Measurements from ENCODE around the gene TMEM9B. TPM values are rescaled to one million over a fixed set of nuclear protein-coding genes. Genes with fewer than 3 reads are reported as not detected.

The TMEM9B gene
- total and polyA plus RNA-seq, 9 of the 15 experiments (the other 6 are each of a cell fraction or from before 2014, with no cell fraction given), result 7.7 to 20.0 (median 14.0) TPM

DNA sequence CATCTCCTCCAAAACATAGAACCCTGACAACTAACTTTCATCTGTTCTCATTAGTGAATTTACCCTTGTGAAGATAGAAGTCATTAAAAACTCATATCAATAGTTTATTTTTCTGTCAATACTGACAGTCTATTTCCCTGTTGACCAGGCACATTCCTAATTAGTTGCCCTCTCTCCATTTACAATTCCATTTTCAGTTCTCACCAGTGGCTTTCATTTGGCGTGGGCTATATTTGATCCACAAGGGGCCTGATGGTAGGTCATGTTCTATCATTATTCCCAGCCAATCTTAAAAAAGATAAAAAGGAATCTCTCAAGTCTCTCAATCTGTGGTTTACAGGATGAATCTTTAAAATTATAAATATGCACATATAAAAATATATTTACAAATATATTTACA lies 57.1 kb downstream of the TMEM9B start:
- Histone ChIP-seq H2AFZ (ENCODE audit: low read depth, low read length) (no peak overlapping the region), H3K9ac (ENCODE audit: insufficient read depth in 1 of 2, low read depth in 2 of 2, low read length in 2 of 2) (no peak overlapping the region), H3K27me3 (ENCODE audit: control insufficient read depth in 2 of 2, insufficient read depth in 2 of 2, low read length in 2 of 2) (no peaks in the 10 kb centered on the region), H3K4me3 (no peak overlapping the region), H3K9me3 (replicated peaks; ENCODE audit: control insufficient read depth, insufficient read depth, low read depth, low read length) (no peaks in the 10 kb centered on the region), H3K9me1 (ENCODE audit: control insufficient read depth, insufficient read depth, low read length) (no peaks in the 10 kb centered on the region), H3K36me3 (ENCODE audit: control insufficient read depth, insufficient read depth, low read length) (0 out of 3 replicates have a peak, but pooled peaks cover under 1% of the 10 kb centered on the region), H3K79me2 (ENCODE audit: control insufficient read depth, insufficient read depth, low read length) (peaks cover 8% of the 10 kb centered on the region), H3K27ac (ENCODE audit: extremely low read depth, low read depth, low read length) (no peak overlapping the region), H3K4me2 (ENCODE audit: insufficient read depth, low read length) (no peak overlapping the region), H4K20me1 (replicated peaks; ENCODE audit: control insufficient read depth, insufficient read depth, low read length) (no peaks in the 10 kb centered on the region), H3K4me1 (replicated peaks in 1 of 2; ENCODE audit: control insufficient read depth in 2 of 2, insufficient read depth in 2 of 2, low read length in 2 of 2) (peaks cover 8 to 15% of the 10 kb centered on the region in 2 experiments; a peak in 3 of 5 replicates)
- TF ChIP-seq, protein P1, sequence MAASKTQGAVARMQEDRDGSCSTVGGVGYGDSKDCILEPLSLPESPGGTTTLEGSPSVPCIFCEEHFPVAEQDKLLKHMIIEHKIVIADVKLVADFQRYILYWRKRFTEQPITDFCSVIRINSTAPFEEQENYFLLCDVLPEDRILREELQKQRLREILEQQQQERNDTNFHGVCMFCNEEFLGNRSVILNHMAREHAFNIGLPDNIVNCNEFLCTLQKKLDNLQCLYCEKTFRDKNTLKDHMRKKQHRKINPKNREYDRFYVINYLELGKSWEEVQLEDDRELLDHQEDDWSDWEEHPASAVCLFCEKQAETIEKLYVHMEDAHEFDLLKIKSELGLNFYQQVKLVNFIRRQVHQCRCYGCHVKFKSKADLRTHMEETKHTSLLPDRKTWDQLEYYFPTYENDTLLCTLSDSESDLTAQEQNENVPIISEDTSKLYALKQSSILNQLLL (CRISPR knock-in tag; IDR thresholded peaks at IDR 0.05; ENCODE audit: borderline replicate concordance), result no peak
- TF ChIP-seq MCM2 (IDR thresholded peaks at IDR 0.05; ENCODE audit: low read depth) (no peak), ELF1 (tag; IDR thresholded peaks at IDR 0.05) (no peak), ZNF384 (IDR thresholded peaks at IDR 0.05; ENCODE audit: low read depth, low read length) (no peak)
- TF ChIP-seq, protein P2, sequence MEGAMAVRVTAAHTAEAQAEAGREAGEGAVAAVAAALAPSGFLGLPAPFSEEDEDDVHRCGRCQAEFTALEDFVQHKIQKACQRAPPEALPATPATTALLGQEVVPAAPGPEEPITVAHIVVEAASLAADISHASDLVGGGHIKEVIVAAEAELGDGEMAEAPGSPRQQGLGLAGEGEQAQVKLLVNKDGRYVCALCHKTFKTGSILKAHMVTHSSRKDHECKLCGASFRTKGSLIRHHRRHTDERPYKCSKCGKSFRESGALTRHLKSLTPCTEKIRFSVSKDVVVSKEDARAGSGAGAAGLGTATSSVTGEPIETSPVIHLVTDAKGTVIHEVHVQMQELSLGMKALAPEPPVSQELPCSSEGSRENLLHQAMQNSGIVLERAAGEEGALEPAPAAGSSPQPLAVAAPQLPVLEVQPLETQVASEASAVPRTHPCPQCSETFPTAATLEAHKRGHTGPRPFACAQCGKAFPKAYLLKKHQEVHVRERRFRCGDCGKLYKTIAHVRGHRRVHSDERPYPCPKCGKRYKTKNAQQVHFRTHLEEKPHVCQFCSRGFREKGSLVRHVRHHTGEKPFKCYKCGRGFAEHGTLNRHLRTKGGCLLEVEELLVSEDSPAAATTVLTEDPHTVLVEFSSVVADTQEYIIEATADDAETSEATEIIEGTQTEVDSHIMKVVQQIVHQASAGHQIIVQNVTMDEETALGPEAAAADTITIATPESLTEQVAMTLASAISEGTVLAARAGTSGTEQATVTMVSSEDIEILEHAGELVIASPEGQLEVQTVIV (CRISPR knock-in tag; IDR thresholded peaks at IDR 0.05; ENCODE audit: borderline replicate concordance), result no peak
- BruUV-seq (replicated peaks), result no TSS peak
- 36% methylated on average over 1 of the region's 1 CpG for WGBS (ENCODE audit: insufficient coverage, low coverage, missing lambda C conversion rate)
- CTCF ChIA-PET (ENCODE audit: low intra/inter-chr PET ratio), result no interaction called here
- FAIRE-seq (no peak), ATAC-seq (no peak), DNase-seq (ENCODE audit: extremely low read depth in 1 of 4, low spot score in 3 of 4) (no peak)
- intact Hi-C loops (cut with micrococcal nuclease) (no loop called here), in situ Hi-C loops (cut with MboI) (no loop called here)
- POLR2A ChIA-PET, result interaction anchor here (1.0 kb wide), 1 partner anchor 9 kb away, joined by 3 read pairs; no protein-coding TSS in a partner anchor

Data from K562 (cell line).